GM19238 (cell line): ENCODE measurements around the gene USP19.

Experiments
- DNase-seq: peaks from one replicate; pipeline ENCODE4 v3.0.0; 2011; ENCODE audit warnings: low spot score; ENCODE audit not compliant: insufficient read length

The USP19 gene

GRCh38 chr3:49120438-49121131 is at the start of gene USP19:
TSS of gene USP19 (minus strand) at chr3:49120823. CDS start at chr3:49119145, 1,678 bp downstream.
- DNase-seq = peak; percentile 98

- no peak for DNase-seq
Observed at GRCh38 chr3:49166752-49167556, 46.3 kb upstream of the USP19 start.

GRCh38 chr3:49165771-49166751 is 45.4 kb upstream of the USP19 start, which contains the start of gene CCDC71:
TSS of gene CCDC71 (minus strand) at chr3:49166331. CDS start at chr3:49164208, 2,123 bp downstream.
- DNase-seq = peak; percentile 89

- no peak for DNase-seq
Observed at GRCh38 chr3:49164983-49165720, 44.5 kb upstream of the USP19 start.

GRCh38 chr3:49163609-49164008 is 43.0 kb upstream of the USP19 start:
- no peak for DNase-seq

GRCh38 chr3:49162751-49163419 is 42.3 kb upstream of the USP19 start:
- no peak for DNase-seq

- no peak for DNase-seq
Observed at GRCh38 chr3:49161808-49162530, 41.3 kb upstream of the USP19 start.

GRCh38 chr3:49161197-49161596 is 40.6 kb upstream of the USP19 start:
- no peak for DNase-seq

- no peak for DNase-seq
Observed at GRCh38 chr3:49158792-49159191, 38.2 kb upstream of the USP19 start.

- DNase-seq = no peak
Observed at GRCh38 chr3:49158103-49158709, 37.6 kb upstream of the USP19 start.

- no peak for DNase-seq
Observed at GRCh38 chr3:49157289-49157688, 36.7 kb upstream of the USP19 start.

GRCh38 chr3:49153349-49153912 is 32.8 kb upstream of the USP19 start:
- DNase-seq = no peak

GRCh38 chr3:49151610-49152009 is 31.0 kb upstream of the USP19 start:
- DNase-seq = no peak

GRCh38 chr3:49148159-49148558 is 27.5 kb upstream of the USP19 start:
- DNase-seq = no peak

GRCh38 chr3:49140080-49140479 is 19.5 kb upstream of the USP19 start:
- DNase-seq = no peak

- DNase-seq = no peak
Observed at GRCh38 chr3:49135499-49135898, 14.9 kb upstream of the USP19 start.

GRCh38 chr3:49134471-49135265 is 14.0 kb upstream of the USP19 start:
- no peak for DNase-seq
